ENCODE measurements around the gene TWNK.

TWNK gene

DNA sequence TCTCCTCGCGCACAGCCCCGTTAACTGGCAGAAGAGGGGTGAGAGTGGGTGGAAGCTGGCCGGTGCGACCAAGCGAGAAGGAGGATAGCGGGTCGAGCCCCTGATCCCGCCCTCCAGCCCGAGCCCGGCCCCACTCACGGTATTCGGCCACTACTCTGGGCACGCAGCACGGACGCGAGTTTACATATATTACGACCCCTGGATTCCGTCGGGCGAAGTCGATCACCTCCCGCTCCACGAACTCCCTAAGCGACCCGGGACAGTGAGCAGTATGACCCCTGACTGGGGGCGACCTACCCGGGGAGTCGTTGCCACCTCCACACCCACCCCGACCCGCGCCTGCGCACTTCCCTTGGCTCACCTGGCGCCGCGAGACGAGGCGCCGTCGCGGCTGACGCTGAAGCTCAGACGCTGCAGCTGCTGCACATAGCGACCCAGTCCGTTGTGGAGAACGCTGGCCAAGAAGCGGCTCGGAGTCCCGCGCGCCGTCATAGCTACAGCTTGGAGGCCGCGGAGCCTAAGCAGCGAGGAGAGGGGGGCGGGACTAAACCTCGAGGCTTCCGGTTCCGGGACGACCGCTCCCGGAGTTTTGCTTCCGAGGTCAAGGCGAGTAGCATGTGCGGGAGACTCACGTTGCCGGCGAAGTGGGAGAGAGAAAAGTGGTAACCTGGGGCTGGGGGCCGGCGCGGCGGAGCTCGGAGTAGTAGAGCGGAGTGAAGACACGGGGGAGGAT, at the start of gene TWNK, which contains the start of gene MRPL43:
Gene TWNK (plus strand): TSS at position 592 of the 733 bp plus-strand sequence. CDS start 668 bp downstream, outside the sequence.
Gene MRPL43 (minus strand): TSS at position 546 of the 733 bp plus-strand sequence. CDS start 54 bp downstream, at position 492.
- DNase-seq (ENCODE audit: low read depth in 2 of 2): peak; percentile 65 to 71

DNA sequence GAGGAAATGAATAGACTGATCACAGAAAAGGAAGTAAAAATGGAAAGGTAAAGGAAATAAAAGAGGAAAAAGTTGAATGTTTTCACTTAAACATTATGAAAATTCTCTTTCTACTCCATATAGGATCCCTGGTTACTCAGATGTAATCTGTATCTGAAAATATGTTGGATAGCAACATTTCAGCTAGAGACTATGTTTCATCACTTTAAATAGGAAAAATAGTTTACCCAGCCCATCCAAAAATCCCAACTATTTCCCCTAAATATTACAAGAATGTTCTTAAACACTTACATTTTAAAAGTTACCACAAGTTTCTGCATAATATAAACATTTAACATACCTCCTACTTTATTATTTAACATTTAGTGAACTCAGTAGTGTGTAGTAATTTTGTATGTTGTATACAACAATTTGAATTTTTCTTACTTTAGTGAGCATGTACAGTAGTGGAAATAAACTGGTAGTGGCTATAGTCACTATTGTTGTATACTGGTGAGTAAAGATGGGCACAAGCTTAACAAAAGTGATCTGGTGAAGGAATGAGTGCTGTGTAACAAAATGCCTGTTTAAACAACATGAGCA, 47.5 kb upstream of the TWNK start:
- no peak for DNase-seq (ENCODE audit: low read depth in 2 of 2)

DNA sequence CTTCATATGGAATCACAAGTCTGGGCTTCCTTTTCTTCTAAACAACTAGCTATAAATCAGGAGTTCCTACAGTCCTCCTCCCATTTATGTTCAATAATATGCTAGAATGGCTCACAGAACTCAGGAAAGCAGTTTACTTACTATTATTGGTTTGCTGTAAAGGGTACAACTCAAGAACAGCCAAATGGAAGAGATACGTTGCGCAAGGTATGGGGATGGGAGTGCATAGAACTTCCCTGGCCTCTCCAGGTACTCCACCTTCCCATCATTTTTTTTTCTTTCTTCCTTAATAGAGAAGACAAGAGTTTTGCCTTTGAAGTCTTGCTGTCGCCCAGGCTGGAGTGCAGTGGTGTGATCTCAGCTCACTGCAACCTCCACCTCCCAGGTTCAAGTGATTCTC, 45.1 kb upstream of the TWNK start:
- no peak for DNase-seq (ENCODE audit: low read depth in 2 of 2)

DNA sequence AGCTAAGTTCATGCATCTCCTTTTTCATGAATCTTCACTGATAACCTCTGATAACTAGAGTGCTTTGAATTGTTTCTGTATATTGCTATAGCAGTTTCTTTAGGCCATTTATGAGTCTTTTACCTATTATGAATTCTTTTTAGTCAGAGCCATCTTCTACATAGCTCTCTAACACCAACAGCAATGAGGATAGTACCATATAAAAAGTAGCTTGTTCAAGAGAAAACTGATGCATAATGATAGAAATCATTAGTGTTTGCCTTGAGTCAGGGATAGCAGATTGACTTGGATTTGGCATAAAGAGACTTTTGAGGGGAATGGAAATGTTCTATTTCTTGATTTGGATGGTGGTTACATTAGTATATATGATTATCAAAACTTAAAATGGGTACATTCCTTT, 43.8 kb upstream of the TWNK start:
- no peak for DNase-seq (ENCODE audit: low read depth in 2 of 2)

DNA sequence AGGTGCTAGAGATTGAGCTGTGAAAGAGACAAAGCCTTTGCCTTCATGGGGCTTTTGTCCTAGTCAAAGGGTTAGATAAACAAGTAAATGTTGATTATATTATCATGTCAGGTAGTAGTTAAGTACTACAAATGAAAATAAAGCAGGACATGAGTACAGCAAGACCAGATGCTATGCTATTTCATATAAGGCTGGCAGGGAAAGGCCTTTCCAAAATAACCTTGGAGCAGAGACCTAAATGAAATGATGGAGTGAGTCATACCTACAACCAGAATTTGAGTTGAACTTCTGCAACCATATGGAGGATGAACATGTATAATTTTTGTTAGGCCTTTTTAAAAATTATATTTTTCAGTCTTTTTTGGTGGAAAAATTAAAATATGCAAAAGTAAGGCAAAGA, 41.6 kb upstream of the TWNK start:
- DNase-seq (ENCODE audit: low read depth in 2 of 2): no peak

DNA sequence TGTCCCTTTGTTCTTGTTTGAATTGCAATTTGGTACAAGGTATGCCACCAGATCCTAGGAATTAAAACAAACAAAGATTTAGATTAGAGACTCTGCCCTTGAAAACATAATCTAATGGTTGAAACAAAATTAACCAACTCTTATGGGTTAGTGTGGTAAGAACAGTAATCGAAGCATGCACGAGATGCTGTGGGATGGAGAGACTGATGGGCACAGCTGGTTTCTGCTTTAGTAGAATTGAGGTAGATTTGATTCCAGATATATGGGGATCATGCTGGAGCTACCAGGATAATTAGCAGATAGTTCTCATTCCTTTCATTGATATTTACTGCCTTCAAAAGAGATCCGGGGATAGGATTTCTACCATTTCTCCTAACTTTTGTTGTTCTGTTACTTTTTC, 38.4 kb upstream of the TWNK start:
- no peak for DNase-seq (ENCODE audit: low read depth in 2 of 2)

DNA sequence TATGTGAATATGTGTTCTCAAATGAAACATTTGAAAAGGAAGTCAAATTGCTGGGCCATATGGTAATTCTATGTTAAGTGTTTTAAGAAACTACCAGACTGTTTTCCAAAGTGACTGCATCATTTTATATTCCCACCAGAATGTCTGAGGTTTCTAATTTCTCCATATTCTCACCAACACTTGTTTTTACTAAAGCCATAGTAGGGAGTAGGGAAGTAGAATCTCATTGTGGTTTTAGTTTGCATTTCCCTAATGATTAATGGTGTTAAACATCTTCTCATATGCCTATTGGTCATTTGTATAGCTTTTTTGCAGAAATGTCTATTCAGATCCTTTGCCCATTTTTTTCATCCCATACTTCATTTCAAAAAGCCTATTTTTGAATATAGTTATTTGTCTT, 27.1 kb upstream of the TWNK start:
- no peak for DNase-seq (ENCODE audit: low read depth in 2 of 2)

DNA sequence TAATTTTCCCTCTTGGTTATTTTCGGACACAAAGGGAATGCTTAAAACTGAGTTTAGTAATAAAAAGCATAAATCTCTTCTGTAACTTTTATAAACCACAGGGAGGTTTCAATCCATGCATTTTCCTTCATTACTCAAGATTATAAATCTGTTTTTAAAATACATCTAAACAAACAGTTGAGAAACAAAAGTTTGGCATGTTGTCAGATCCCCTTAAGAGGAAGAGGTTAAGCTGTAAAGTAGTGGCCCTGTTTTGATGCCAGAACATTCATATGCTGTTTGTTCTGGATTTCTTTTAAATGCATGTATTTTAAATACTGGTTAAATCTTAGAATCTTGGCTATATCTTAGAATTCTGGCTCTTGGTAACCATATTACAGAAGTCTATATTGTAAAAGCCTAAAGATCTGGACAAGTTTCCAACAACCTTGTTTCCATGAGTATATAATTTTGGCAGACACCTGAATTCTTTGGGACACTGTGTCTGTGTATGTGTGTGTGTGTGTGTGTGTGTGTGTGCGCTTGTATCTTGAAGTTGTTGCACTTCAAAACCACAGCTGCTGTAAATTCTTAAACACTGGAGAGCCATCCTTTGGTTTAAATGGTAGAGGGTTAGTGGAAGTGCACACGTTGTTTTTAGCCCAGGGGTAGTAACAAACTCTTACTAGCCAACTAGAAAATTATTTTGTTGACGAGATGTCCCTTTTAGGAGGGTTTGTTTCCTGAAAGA, 24.8 kb upstream of the TWNK start:
- no peak for DNase-seq (ENCODE audit: low read depth in 2 of 2)

DNA sequence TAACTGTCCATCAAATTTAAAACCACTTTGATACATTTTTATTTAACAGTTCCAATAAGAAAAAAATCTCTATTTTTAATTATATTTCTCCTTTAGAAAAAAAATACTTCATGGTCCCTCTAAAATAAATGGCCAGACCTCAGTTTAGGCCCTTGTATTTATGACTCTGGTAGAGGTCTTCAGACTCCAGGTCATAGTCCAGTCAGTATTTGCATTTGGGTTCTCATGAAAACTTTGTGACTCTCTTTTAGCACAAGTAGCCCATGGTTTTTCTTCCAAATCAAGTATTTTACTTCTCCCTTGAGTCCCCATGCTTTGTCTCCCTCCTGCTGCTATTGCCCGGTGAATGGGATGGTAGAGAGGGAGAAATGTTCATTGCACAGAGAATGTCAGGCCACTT, 23.5 kb upstream of the TWNK start:
- no peak for DNase-seq (ENCODE audit: low read depth in 2 of 2)

DNA sequence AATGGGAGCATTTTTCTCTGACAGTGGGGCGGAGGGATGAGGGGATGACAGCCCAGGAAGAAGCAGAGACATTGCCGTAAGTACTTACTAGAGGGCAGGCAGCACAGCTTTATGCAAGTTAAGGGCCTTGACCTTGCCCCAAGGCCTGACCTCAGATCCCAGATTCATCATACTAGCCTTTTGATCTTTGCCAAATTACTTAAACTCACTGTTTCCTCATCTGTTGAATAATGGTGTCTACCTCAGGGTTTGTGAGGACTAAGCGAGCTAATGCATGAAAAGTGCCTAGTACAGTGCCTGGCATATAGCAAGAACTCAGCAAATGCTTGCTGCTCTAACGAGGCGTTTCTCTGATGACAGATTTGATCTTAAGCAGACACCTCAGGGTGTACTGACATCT, 21.5 kb upstream of the TWNK start:
- DNase-seq (ENCODE audit: low read depth in 2 of 2): no peak

DNA sequence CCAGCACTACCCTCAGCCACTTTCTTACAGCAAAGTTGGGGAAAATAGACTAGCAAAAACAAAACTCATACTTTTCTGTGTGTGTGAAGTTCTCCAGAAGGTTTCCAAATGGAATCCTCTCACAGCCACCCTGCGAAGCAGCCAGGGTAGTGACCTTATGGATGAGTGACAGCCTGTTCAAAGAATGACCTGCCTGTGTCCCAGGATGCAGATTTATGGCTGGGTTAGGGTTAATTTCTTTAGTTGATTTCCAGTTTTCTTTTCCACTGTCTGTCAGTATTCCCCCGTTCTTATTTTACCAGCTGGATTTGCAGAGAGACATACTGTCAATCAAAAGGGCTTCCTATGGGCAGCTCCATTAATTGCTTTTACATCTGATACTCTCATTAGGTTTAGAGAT, 20.5 kb upstream of the TWNK start:
- DNase-seq (ENCODE audit: low read depth in 2 of 2): no peak

DNA sequence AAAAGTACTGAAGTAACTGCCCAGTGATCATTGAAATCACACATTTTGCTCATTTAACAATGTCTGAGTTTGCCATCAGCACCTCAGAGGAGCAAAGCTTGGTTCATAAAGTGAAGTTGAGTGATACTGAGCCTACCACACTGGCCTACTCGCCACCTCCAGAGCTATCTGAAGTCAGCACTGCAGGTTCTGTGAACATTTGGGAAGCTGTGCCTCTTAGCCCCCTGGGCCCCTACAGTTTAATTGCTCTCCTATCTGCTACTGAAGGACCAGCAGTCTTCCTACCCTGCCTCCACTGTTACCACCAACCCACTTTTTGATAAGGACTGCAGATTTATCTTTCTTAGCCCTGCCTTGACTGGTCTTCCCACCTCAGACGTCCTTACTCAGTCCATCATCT, 20.0 kb upstream of the TWNK start:
- no peak for DNase-seq (ENCODE audit: low read depth in 2 of 2)

DNA sequence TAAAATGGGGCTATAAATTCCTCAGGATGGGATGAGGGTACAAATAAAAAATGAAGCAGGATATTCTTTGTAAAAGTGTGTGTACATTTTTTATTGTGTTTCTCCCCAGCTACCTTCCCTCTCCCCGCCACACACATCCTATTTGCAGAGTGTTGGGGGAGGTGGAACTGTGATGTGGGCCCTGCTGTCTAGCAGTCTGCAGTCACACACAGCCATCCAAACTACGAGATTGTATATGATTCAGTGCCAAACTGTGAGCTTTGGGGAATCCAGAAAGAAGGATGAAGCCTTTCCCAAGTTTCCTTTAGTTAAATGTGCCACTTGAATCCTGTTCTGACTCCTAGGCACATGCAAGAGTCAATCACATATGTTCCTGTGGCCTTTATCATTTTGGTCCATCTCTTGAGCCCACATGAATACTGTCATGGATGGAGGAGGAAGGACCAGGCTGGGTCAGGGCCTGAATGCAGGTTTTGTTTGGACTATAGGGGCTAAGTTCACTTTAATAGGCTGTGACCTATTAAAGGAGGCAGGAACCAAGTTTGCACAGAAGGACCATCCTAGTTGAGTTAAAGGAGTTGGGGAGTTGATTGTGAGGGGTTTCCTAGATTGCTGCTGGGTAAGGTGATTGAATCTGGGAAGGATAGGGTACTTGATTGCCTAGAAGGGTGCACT, 19.1 kb upstream of the TWNK start:
- DNase-seq (ENCODE audit: low read depth in 2 of 2): no peak

DNA sequence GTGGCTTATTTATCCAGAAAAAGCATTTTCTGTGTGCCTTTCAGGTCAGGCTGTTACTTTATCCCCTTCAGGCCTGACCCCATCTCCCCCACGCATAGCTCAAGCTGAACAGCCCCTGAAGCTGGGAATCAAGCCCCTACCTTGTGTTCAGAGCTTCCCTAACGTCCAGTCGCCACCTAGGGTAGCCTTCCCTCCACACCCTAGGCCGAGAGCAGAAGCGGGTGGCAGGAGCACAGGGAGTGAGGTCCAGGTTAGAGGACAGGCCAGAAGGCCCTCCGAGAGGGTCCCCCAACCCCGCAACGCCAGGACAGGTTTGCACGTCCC, 18.5 kb upstream of the TWNK start:
- no peak for DNase-seq (ENCODE audit: low read depth in 2 of 2)

DNA sequence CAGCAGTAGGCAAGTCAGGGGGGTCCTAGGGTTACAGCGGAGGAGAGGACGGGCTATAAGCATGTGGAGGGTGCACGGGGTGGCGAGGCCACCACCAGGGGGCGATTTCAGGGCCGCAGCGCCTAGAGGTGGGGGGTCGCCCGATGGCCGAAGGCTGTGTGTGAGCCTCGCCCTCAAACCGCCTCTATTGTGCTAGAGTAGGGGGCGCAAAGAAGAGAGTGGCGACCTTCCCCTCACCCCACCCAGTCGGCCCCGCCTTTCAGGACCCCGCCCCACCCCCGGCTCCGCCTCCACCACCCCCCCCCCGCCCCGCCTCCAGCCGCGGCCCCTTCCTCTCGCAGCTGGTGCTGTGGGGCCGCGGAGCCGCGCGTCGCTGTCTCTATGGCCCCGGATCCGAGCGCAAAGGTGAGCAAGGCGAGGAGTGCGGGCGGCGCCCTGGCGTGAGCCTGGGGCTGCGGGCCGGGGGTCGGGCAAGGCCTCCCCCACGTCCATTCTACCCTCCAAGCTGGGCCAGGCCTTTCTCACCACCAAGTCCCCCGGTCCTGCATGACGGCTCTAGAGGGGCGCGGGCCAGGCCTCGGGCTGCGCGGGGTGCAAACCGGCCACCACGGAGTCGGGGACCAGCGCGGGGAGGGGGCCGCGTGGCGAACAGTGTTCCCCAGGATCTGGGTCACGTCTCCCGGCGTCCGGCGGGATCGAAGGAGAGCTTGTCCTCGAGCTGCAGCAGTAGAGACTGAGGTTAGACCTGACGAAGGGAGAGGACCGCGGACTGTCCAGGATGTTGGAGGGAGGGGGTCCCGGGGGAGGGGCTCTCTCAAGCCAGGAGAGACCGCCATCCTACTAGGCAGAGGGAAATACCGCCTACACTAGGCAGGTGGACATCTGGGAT, 17.9 kb upstream of the TWNK start, which contains the start of gene SEMA4G:
Gene SEMA4G (plus strand): TSS at position 318 of the 889 bp plus-strand sequence. CDS start 3,409 bp downstream, outside the sequence.
- DNase-seq (ENCODE audit: low read depth in 2 of 2): peak in 1 of 2 donors; percentile 6

DNA sequence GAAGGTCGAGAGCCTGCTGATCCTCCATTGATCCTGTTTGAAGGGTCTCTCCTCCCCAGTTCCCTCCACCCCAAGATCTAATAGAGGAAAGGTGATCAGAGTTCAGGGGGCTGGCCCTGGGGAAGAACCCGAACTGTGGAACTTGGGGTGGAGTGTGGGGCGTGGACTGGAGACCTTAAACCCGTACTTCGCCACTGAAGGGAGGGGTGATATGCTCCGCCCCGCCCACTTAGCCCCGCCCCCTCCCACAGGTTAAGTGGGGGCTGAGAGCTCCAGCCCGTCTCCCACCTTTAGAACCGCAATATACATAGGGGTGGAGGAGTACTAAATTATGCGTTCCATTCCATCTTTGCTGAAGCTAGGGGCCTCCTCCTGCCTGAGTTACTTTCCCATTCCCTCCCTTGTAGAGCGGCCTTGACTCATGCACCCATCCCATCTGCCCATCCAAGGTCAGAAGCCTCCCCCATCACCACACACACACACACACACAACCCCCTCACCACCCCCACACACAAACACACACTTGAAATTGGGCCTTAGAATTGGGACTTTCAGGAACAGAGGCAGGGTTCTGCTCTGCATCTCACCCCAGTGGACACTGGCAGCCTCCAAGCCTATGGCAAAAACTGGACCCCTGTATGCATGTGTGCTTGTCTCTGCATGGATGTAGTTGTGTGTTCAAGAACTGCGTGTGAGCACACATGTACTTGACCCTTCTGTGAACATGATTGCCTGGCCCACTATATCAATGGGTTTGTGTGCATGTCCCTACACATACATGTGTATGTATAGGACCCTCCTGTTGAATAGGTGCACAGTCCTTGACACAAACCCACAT, 17.0 kb upstream of the TWNK start:
- peak in 1 of 2 donors; percentile 8 for DNase-seq (ENCODE audit: low read depth in 2 of 2)

DNA sequence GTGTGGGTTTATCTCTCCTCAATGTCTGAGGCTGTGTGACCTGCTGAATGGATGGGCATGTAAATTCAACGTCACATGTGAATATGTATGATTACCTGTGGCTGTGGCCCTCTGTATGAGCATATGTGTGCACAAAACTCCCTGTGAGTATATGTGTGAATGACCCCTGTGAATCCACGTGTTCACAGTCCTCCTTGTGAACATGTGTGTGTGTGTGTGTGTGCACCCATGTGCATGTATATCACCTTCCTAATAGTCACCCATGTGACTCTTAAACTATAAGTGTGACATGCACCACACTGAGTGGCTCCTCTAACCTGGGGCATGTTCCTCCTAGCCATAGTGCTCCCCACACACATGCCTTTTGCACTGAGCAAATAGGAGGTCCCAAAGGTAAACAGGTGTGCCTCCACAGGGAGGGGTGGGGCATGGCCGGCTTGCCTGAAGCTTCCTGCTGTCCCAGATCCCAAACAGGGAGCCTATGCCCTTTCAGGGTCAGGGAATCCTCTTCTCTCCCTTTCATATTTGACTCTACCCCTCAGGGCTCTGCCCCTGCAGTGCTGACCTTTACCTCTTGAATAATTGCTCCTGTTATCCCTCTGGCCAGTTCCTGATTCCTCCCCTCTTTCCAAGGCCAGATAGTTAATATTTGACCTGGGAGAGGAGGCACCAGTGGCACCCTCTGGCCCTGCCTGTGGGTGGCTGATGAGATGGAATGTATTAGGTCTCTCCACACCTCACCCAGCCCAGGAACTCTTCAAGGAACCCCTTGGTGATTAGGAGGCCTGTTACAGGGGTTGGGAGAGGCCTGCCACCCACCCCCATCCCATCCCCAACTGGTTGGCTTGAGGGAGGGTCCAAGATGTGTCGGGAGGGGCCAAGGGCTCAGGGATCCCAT, 16.2 kb upstream of the TWNK start:
- no peak for DNase-seq (ENCODE audit: low read depth in 2 of 2)

DNA sequence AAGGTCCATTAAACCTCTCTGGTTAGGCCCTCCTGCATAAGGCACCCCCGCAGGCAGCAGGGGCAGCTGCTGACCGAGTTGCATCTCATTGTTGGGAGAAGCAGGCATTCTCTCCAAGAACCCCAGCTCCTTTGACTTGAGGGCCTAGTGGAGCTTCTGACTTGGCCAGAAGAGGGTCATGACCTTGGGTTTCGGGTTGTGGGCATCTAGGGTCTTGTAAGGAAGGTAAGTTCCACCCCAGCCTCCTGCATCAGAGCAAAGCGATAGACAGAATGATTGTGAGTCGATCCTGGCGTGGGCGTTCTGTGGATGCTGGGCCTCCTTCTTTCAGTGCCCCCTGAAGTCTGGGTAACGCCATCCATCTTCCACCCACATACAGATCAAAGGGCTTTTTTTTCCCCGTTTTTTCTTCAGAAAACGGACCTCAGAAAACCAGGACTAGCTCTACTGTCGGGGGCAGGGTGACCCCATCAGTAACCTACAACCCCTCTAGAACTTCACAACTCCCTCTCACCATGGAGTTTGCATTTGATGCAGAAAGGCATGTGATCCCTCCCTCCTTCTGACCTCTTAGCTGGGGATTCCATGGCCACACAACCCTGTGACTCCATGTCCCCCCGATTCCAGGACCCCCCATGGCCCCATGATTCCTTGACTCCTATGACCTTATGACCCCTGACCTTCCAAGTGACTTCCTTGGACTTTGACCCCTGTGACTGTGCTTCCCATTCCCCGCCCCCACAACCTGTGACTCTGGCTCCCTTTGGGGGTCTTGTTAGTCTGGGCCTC, 15.0 kb upstream of the TWNK start:
- DNase-seq (ENCODE audit: low read depth in 2 of 2): no peak

Measured in stimulated activated CD8-positive, alpha-beta memory T cell treated with anti-CD3 and anti-CD28 coated beads, Interleukin-7, amount 100 ng/mL, for 1 hour (primary cell).